ENCODE measurements around the gene HEATR5B.

DNA sequence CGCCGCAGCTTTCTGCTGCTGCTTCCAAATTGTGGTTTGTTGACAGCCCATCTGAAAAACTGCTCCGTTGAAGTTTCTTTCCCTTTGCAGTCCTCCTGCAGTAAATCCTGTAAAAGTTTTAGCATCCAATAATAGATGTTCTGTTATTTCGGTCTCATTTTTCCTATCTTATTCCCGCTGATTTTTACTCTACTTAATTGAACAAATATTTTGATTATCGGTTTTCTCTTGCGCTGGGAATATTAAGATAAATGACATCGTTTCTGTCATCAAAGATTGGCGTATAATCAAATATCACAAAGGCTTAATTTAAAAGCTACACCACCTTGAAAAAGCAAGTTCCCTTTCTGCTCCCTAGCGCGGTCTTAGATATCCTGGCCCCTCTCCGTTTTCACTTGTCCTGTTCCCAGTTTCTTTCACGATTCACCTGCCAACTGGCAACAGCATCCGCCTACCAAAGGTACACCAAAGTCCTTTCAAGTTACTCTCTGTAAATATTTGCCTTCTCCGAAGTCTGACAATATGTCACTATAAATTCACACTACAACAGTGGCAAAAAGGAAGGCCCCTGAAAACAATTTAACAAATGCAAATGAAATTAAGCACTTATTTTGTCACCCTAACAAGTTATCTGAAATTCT is 116.8 kb downstream of the HEATR5B start:
- no peak for TF ChIP-seq GATA2 (IDR thresholded peaks at IDR 0.05; ENCODE audit: low read depth, low read length)
- TF ChIP-seq GATA3 (IDR thresholded peaks at IDR 0.05; ENCODE audit: low read depth, low read length) = no peak
